KMS-11 (cell line): Measurements from ENCODE around the gene TK2.
"Not testable (repeated sequence)": the region's sequence is repeated elsewhere in the genome, so short reads cannot be mapped to it uniquely, and the experiment has no call there.

ENCODE experiments used
- H2AFZ ChIP-seq: fragments of 200-600 bp; sonication (generic); 2 replicates; pipeline ENCODE4 v1.6.1; 2016; ENCODE audit warnings: antibody characterized with exemption, mixed run types, low read depth
- H3K27ac ChIP-seq: fragments of 200-600 bp; sonication (generic); 2 replicates; pipeline ENCODE4 v1.6.1; 2016; ENCODE audit warnings: mild to moderate bottlenecking, mixed run types
- H3K27me3 ChIP-seq: fragments of 200-600 bp; sonication (generic); 2 replicates; pipeline ENCODE4 v1.6.1; 2017; ENCODE audit warnings: mild to moderate bottlenecking, low read depth, mixed run types, moderate library complexity; ENCODE audit not compliant: insufficient read depth
- H3K36me3 ChIP-seq: fragments of 200-600 bp; sonication (generic); 2 replicates; pipeline ENCODE4 v1.6.1; 2017; ENCODE audit warnings: mild to moderate bottlenecking, mixed run types; ENCODE audit not compliant: insufficient read depth
- H3K4me1 ChIP-seq: fragments of 200-600 bp; sonication (generic); 2 replicates; pipeline ENCODE4 v1.6.1; 2016; ENCODE audit warnings: mild to moderate bottlenecking, low read depth, mixed run types; ENCODE audit not compliant: poor library complexity, severe bottlenecking
- H3K4me2 ChIP-seq: fragments of 200-600 bp; sonication (generic); 2 replicates; pipeline ENCODE4 v1.7.0; 2016; ENCODE audit warnings: mild to moderate bottlenecking, mixed run types
- H3K4me3 ChIP-seq: fragments of 200-600 bp; sonication (generic); IDR thresholded peaks from 2 replicates; pipeline ENCODE4 v1.6.1; 2017; ENCODE audit warnings: low read depth, low read length, mixed read lengths; ENCODE audit not compliant: insufficient read depth
- H3K79me2 ChIP-seq: fragments of 200-600 bp; sonication (generic); 2 replicates; pipeline ENCODE4 v1.6.1; 2016; ENCODE audit warnings: low read depth, mixed run types; ENCODE audit not compliant: insufficient read depth
- H3K9ac ChIP-seq: fragments of 200-600 bp; sonication (generic); 2 replicates; pipeline ENCODE4 v1.6.1; 2016; ENCODE audit warnings: mild to moderate bottlenecking, mixed run types
- H4K20me1 ChIP-seq: fragments of 200-600 bp; sonication (generic); 2 replicates; pipeline ENCODE4 v1.6.1; 2016; ENCODE audit warnings: mild to moderate bottlenecking, mixed run types; ENCODE audit not compliant: insufficient read depth
- CTCF ChIP-seq: fragments of 200-600 bp; sonication (generic); conservative IDR thresholded peaks from 2 replicates; pipeline ENCODE4 v1.6.1; 2017; ENCODE audit warnings: low read depth, mild to moderate bottlenecking, antibody characterized with exemption, low read length, moderate library complexity, mixed read lengths

TK2 gene

GRCh38 chr16:66569827-66570405 is 20.0 kb upstream of the TK2 start:
- Histone ChIP-seq H3K79me2 (no peaks in the 10 kb centered on the region), H3K4me1 (no peaks in the 10 kb centered on the region), H2AFZ (no peak overlapping the region), H3K27me3 (no peaks in the 10 kb centered on the region), H3K9ac (no peak overlapping the region), H3K36me3 (no peaks in the 10 kb centered on the region), H3K4me3 (no peak overlapping the region), H4K20me1 (no peaks in the 10 kb centered on the region), H3K27ac (no peak overlapping the region), H3K4me2 (no peak overlapping the region)
- TF ChIP-seq CTCF: no peak

GRCh38 chr16:66569131-66569530 is 19.2 kb upstream of the TK2 start:
- Histone ChIP-seq H4K20me1 (no peaks in the 10 kb centered on the region), H3K27ac (no peak overlapping the region), H3K4me1 (no peaks in the 10 kb centered on the region), H2AFZ (no peak overlapping the region), H3K27me3 (no peaks in the 10 kb centered on the region), H3K79me2 (no peaks in the 10 kb centered on the region), H3K9ac (no peak overlapping the region), H3K36me3 (no peaks in the 10 kb centered on the region), H3K4me2 (no peak overlapping the region), H3K4me3 (no peak overlapping the region)
- no peak for TF ChIP-seq CTCF

GRCh38 chr16:66568355-66568754 is 18.4 kb upstream of the TK2 start:
- H3K79me2 ChIP-seq: no peaks in the 10 kb centered on the region
- H3K36me3 ChIP-seq: no peaks in the 10 kb centered on the region
- H3K9ac ChIP-seq: no peak overlapping the region
- H2AFZ ChIP-seq: no peak overlapping the region
- no peak overlapping the region for H3K27ac ChIP-seq
- H4K20me1 ChIP-seq: no peaks in the 10 kb centered on the region
- no peak overlapping the region for H3K4me3 ChIP-seq
- H3K4me2 ChIP-seq: no peak overlapping the region
- H3K27me3 ChIP-seq: no peaks in the 10 kb centered on the region
- TF ChIP-seq CTCF: no peak
- no peaks in the 10 kb centered on the region for H3K4me1 ChIP-seq

- H3K4me2 ChIP-seq, H3K4me1 ChIP-seq, H3K9ac ChIP-seq, H3K27me3 ChIP-seq, H3K79me2 ChIP-seq, H2AFZ ChIP-seq, H3K4me3 ChIP-seq, H3K27ac ChIP-seq, H4K20me1 ChIP-seq, H3K36me3 ChIP-seq: not testable (repeated sequence)
These were observed 17.3 kb upstream of the TK2 start for GRCh38 chr16:66567270-66567669.

GRCh38 chr16:66566051-66566901 is 16.4 kb upstream of the TK2 start, which contains the start of gene CMTM1:
Gene CMTM1 (plus strand): TSS chr16:66566439. CDS start chr16:66566514, 75 bp downstream.
- Histone ChIP-seq H3K79me2 (no peaks in the 10 kb centered on the region), H2AFZ (no peak within 1 kb of the TSS), H4K20me1 (no peaks in the 10 kb centered on the region), H3K4me2 (no peak within 1 kb of the TSS), H3K4me1 (no peaks in the 10 kb centered on the region), H3K4me3 (no peak within 1 kb of the TSS), H3K27me3 (no peaks in the 10 kb centered on the region), H3K27ac (no peak within 1 kb of the TSS), H3K36me3 (no peaks in the 10 kb centered on the region), H3K9ac (no peak within 1 kb of the TSS)
- no peak for TF ChIP-seq CTCF
